ENCODE data around the gene MLYCD. TPM values are rescaled to one million over a fixed set of nuclear protein-coding genes. Genes with fewer than 3 reads are reported as not detected.

The MLYCD gene
- total RNA-seq, 1 donor from 2014 or later: 9.4 TPM

- Mint-ChIP-seq H3K27ac (peak overlapping the region; percentile 87), H3K36me3 (ENCODE audit: insufficient read depth) (no peaks in the 10 kb centered on the region), H3K4me1 (ENCODE audit: low read depth) (peaks cover 8% of the 10 kb centered on the region), H3K27me3 (peaks cover 7% of the 10 kb centered on the region), H3K9me3 (ENCODE audit: low read depth) (no peaks in the 10 kb centered on the region), H3K4me3 (ENCODE audit: low read depth) (peak overlapping the region; percentile 55)
- TF ChIP-seq, protein P1, sequence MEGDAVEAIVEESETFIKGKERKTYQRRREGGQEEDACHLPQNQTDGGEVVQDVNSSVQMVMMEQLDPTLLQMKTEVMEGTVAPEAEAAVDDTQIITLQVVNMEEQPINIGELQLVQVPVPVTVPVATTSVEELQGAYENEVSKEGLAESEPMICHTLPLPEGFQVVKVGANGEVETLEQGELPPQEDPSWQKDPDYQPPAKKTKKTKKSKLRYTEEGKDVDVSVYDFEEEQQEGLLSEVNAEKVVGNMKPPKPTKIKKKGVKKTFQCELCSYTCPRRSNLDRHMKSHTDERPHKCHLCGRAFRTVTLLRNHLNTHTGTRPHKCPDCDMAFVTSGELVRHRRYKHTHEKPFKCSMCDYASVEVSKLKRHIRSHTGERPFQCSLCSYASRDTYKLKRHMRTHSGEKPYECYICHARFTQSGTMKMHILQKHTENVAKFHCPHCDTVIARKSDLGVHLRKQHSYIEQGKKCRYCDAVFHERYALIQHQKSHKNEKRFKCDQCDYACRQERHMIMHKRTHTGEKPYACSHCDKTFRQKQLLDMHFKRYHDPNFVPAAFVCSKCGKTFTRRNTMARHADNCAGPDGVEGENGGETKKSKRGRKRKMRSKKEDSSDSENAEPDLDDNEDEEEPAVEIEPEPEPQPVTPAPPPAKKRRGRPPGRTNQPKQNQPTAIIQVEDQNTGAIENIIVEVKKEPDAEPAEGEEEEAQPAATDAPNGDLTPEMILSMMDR (IDR thresholded peaks at IDR 0.05; ENCODE audit: unreplicated experiment): peak; percentile 55
- DNase-seq (ENCODE audit: low spot score, unreplicated experiment): no peak
Observed at GRCh38 chr16:83953796-83954576, 55.1 kb downstream of the MLYCD start.

DNA sequence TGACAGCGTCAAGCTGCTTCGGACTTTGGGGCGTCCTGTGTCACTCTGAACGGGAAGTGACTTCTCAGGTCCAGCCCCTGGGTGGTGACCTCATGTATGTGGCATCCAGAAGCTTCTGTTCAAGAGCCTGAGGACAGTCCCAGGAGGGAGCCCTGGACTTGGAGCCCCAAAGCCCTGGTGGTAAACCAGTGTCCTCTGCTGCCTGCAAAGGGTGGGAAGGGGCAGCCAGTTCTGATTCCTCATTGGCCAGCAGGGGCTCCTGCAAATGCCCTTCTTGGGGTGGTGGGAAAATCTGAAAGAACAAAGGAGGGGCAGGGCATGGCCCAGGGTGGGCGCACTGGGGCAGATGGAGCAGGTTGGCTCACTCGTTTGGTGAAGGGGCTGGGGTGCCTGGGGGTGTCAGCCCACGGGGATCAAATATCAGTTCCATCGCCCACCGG lies 55.7 kb downstream of the MLYCD start:
- Mint-ChIP-seq H3K36me3 (ENCODE audit: insufficient read depth) (no peaks in the 10 kb centered on the region), H3K27ac (peak overlapping the region; percentile 13), H3K9me3 (ENCODE audit: low read depth) (no peaks in the 10 kb centered on the region), H3K4me1 (ENCODE audit: low read depth) (peaks cover 7% of the 10 kb centered on the region), H3K4me3 (ENCODE audit: low read depth) (no peak overlapping the region), H3K27me3 (peaks cover 7% of the 10 kb centered on the region)
- TF ChIP-seq, protein P1 (IDR thresholded peaks at IDR 0.05; ENCODE audit: unreplicated experiment): no peak
- DNase-seq (ENCODE audit: low spot score, unreplicated experiment): no peak

GRCh38 chr16:83955218-83956130 lies 56.6 kb downstream of the MLYCD start:
- peaks cover 7% of the 10 kb centered on the region for H3K27me3 Mint-ChIP-seq
- no peak overlapping the region for H3K27ac Mint-ChIP-seq
- no peak for DNase-seq (ENCODE audit: low spot score, unreplicated experiment)
- peaks cover 7% of the 10 kb centered on the region for H3K4me1 Mint-ChIP-seq (ENCODE audit: low read depth)
- H3K36me3 Mint-ChIP-seq (ENCODE audit: insufficient read depth): no peaks in the 10 kb centered on the region
- H3K9me3 Mint-ChIP-seq (ENCODE audit: low read depth): no peaks in the 10 kb centered on the region
- TF ChIP-seq, protein P1 (IDR thresholded peaks at IDR 0.05; ENCODE audit: unreplicated experiment): no peak
- H3K4me3 Mint-ChIP-seq (ENCODE audit: low read depth): no peak overlapping the region

- TF ChIP-seq, protein P1 (IDR thresholded peaks at IDR 0.05; ENCODE audit: unreplicated experiment): peak; percentile 93
- Mint-ChIP-seq H3K4me1 (ENCODE audit: low read depth) (peaks cover 7% of the 10 kb centered on the region), H3K36me3 (ENCODE audit: insufficient read depth) (no peaks in the 10 kb centered on the region), H3K9me3 (ENCODE audit: low read depth) (no peaks in the 10 kb centered on the region), H3K27me3 (peaks cover 7% of the 10 kb centered on the region), H3K27ac (no peak overlapping the region), H3K4me3 (ENCODE audit: low read depth) (no peak overlapping the region)
- DNase-seq (ENCODE audit: low spot score, unreplicated experiment): peak; percentile 79
Observed at GRCh38 chr16:83956336-83957289, 57.7 kb downstream of the MLYCD start.

Measured in progenitor cell of endocrine pancreas (in vitro differentiated cells).